IMR-90 (cell line): ENCODE results near the gene TBC1D17. TPM values are rescaled to one million over a fixed set of nuclear protein-coding genes. Genes with fewer than 3 reads are reported as not detected.

ENCODE experiments used
- CEBPB ChIP-seq: IDR thresholded peaks from 2 replicates; pipeline ENCODE4 v1.6.1; 2012; ENCODE audit warnings: low read depth, low read length, improper control_type of control experiment
- CHD1 ChIP-seq: IDR thresholded peaks from 2 replicates; pipeline ENCODE4 v1.6.1; 2012; ENCODE audit warnings: low read depth, low read length, improper control_type of control experiment
- MAZ ChIP-seq: IDR thresholded peaks from 2 replicates; pipeline ENCODE4 v1.6.1; 2012; ENCODE audit warnings: low read depth, mild to moderate bottlenecking, low read length, improper control_type of control experiment, moderate library complexity, borderline replicate concordance
- RCOR1 ChIP-seq: IDR thresholded peaks from 2 replicates; pipeline ENCODE4 v1.6.1; 2012; ENCODE audit warnings: mild to moderate bottlenecking, low read length, improper control_type of control experiment; ENCODE audit not compliant: insufficient replicate concordance
- RFX5 ChIP-seq: IDR thresholded peaks from 2 replicates; pipeline ENCODE4 v1.8.0; 2012; ENCODE audit warnings: low read depth, mild to moderate bottlenecking, low read length, moderate library complexity
- polyA plus RNA-seq, 3 experiments: library from polyadenylated mRNA; depleted of rRNA; stranded (reverse); fragments of >200 nt; gene quantifications; 2 replicates each; pipeline ENCODE4 v1.2.3, GENCODE V29; 2012; ENCODE audit warnings: low replicate concordance in 1 of 3
- total RNA-seq: library from RNA; depleted of rRNA; stranded (reverse); fragments of >200 nt; gene quantifications from 2 replicates; pipeline ENCODE4 v1.2.3, GENCODE V29; 2012
- TF ChIP-seq, protein P1 (sequence below): conservative IDR thresholded peaks from 2 replicates; pipeline ENCODE4 v1.5.1; 2012; ENCODE audit warnings: mild to moderate bottlenecking, low read depth, low read length, improper control_type of control experiment

TBC1D17 gene
- total and polyA plus RNA-seq, 2 of the 4 experiments (the other 2 are of a cell fraction): 1.1 to 27.8 TPM

DNA sequence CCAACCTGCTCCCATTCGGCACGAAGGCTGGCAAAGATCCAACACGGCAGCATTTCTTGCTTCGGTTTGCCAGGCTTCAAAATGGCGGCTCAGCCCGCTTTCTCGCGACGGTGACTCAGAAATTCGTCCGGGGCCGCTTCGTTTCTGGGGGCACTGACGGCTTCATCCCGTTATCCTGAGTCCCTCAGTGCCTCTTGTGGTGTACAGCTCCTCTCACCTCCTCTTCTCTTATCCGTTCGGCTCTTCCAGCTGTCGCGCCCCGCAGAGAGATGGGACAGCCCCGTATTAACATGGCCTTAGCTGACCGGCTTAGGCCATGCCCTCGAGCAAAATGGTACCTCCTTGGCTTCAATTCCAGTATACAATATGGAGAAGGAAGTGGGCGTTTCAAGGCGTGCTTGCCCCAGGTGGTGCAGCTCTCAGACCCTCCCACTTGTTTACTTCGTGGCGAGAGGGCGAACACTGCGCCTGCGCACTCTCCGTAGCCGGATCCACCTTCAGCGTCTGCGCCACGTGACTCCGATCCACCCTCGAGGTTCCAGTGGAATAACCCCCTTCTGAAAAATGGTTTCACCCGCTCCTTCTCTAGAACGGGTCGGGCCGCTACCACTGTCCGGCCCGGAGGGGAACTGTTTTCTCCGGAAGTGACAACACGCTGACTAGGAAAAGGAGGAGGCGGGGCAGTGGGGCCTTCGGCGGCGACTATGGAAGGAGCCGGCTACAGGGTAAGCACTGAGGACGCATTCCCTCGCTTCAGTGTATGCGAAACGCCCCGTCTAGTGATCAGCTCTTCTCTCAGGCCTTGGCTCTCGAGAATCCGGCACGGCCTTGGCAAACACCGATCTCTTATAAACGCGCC, at the start of gene TBC1D17, which contains the start of gene AKT1S1 (continued):
- TF ChIP-seq, protein P1, sequence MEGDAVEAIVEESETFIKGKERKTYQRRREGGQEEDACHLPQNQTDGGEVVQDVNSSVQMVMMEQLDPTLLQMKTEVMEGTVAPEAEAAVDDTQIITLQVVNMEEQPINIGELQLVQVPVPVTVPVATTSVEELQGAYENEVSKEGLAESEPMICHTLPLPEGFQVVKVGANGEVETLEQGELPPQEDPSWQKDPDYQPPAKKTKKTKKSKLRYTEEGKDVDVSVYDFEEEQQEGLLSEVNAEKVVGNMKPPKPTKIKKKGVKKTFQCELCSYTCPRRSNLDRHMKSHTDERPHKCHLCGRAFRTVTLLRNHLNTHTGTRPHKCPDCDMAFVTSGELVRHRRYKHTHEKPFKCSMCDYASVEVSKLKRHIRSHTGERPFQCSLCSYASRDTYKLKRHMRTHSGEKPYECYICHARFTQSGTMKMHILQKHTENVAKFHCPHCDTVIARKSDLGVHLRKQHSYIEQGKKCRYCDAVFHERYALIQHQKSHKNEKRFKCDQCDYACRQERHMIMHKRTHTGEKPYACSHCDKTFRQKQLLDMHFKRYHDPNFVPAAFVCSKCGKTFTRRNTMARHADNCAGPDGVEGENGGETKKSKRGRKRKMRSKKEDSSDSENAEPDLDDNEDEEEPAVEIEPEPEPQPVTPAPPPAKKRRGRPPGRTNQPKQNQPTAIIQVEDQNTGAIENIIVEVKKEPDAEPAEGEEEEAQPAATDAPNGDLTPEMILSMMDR: no peak
- 0 out of 2 replicates have a peak, but pooled peaks have one; percentile 52 for TF ChIP-seq MAZ
- peak; percentile 98; the same call in 1 of the 2 replicates for TF ChIP-seq CHD1
- TF ChIP-seq RCOR1: no peak
- TF ChIP-seq RFX5: no peak
- no peak for TF ChIP-seq CEBPB
